ENCODE data around the gene ITPKC.

Gene ITPKC

GRCh38 chr19:40752257-40752781 is 35.4 kb downstream of the ITPKC start:
- no peak for TF ChIP-seq CTCF (IDR thresholded peaks at IDR 0.05; ENCODE audit: control insufficient read depth, insufficient read depth, low read depth, low read length, missing control alignments)
- H3K4me3 ChIP-seq (ENCODE audit: control insufficient read depth, low read depth, low read length) = peak overlapping the region; percentile 61
- DNase-seq (ENCODE audit: low read depth) = no peak

- no peak for DNase-seq (ENCODE audit: low read depth)
- no peak for TF ChIP-seq CTCF (IDR thresholded peaks at IDR 0.05; ENCODE audit: control insufficient read depth, insufficient read depth, low read depth, low read length, missing control alignments)
- no peak overlapping the region for H3K4me3 ChIP-seq (ENCODE audit: control insufficient read depth, low read depth, low read length)
Observed at GRCh38 chr19:40754611-40755247, 37.8 kb downstream of the ITPKC start.

- TF ChIP-seq CTCF (IDR thresholded peaks at IDR 0.05; ENCODE audit: control insufficient read depth, insufficient read depth, low read depth, low read length, missing control alignments) = no peak
- DNase-seq (ENCODE audit: low read depth) = no peak
- no peak overlapping the region for H3K4me3 ChIP-seq (ENCODE audit: control insufficient read depth, low read depth, low read length)
Observed at GRCh38 chr19:40755248-40755624, 38.3 kb downstream of the ITPKC start.

- no peak for TF ChIP-seq CTCF (IDR thresholded peaks at IDR 0.05; ENCODE audit: control insufficient read depth, insufficient read depth, low read depth, low read length, missing control alignments)
- no peak overlapping the region for H3K4me3 ChIP-seq (ENCODE audit: control insufficient read depth, low read depth, low read length)
- no peak for DNase-seq (ENCODE audit: low read depth)
Observed at GRCh38 chr19:40755791-40756190, 38.9 kb downstream of the ITPKC start.

- H3K4me3 ChIP-seq (ENCODE audit: control insufficient read depth, low read depth, low read length) = no peak overlapping the region
- no peak for TF ChIP-seq CTCF (IDR thresholded peaks at IDR 0.05; ENCODE audit: control insufficient read depth, insufficient read depth, low read depth, low read length, missing control alignments)
- DNase-seq (ENCODE audit: low read depth) = no peak
Observed at GRCh38 chr19:40756502-40757110, 39.7 kb downstream of the ITPKC start.

DNA sequence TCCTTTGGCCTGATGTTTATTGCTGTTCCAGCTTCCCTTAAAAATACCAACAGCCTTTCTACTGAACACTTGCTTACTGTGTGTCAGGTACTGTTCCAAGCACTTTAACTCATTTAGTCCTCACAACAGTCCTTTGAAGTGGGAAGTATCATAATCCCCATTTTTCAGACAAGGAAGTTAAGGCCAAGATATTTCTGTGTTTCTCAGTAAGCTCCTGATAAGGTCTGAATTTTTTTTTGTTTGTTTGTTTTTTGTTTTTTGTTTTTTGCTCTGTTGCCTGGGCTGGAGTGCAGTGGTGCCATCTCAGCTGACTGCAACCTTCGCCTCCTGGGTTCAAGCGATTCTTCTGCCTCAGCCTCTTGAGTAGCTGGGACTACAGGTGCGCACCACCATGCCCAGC is 41.6 kb downstream of the ITPKC start:
- no peak for TF ChIP-seq CTCF (IDR thresholded peaks at IDR 0.05; ENCODE audit: control insufficient read depth, insufficient read depth, low read depth, low read length, missing control alignments)
- H3K4me3 ChIP-seq (ENCODE audit: control insufficient read depth, low read depth, low read length) = no peak overlapping the region
- DNase-seq (ENCODE audit: low read depth) = no peak
